ENCODE results near the gene FERMT3.

The FERMT3 gene

DNA sequence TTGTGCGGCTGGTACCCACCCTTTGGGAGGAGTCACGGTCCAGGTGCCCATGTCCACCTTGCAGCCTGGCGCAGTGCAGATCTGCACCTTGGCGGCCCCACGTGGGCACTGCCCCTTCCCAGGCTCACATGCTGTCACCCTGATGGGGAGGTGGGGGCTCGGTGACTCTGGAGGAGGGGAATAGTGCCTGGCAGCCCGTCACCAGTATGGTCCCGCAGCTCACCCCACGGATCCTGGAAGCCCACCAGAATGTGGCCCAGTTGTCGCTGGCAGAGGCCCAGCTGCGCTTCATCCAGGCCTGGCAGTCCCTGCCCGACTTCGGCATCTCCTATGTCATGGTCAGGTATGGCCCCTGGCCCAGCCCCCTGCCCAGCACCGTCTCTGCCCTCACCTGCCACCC lies 14.3 kb downstream of the FERMT3 start:
- no peak for DNase-seq (ENCODE audit: low spot score)

GRCh38 chr11:64222651-64223000 lies 16.1 kb downstream of the FERMT3 start:
- no peak for DNase-seq (ENCODE audit: low spot score)

DNA sequence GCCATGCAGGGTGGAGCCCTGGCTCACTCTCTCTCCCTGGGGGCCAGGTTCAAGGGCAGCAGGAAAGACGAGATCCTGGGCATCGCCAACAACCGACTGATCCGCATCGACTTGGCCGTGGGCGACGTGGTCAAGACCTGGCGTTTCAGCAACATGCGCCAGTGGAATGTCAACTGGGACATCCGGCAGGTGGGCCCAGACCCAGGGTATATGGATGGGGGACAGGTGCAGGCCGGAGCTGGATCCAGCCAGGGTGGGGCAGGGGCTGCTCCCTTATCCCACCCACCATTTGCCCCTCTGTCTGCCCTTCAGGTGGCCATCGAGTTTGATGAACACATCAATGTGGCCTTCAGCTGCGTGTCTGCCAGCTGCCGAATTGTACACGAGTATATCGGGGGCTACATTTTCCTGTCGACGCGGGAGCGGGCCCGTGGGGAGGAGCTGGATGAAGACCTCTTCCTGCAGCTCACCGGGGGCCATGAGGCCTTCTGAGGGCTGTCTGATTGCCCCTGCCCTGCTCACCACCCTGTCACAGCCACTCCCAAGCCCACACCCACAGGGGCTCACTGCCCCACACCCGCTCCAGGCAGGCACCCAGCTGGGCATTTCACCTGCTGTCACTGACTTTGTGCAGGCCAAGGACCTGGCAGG lies 16.6 kb downstream of the FERMT3 start:
- DNase-seq (ENCODE audit: low spot score): no peak

DNA sequence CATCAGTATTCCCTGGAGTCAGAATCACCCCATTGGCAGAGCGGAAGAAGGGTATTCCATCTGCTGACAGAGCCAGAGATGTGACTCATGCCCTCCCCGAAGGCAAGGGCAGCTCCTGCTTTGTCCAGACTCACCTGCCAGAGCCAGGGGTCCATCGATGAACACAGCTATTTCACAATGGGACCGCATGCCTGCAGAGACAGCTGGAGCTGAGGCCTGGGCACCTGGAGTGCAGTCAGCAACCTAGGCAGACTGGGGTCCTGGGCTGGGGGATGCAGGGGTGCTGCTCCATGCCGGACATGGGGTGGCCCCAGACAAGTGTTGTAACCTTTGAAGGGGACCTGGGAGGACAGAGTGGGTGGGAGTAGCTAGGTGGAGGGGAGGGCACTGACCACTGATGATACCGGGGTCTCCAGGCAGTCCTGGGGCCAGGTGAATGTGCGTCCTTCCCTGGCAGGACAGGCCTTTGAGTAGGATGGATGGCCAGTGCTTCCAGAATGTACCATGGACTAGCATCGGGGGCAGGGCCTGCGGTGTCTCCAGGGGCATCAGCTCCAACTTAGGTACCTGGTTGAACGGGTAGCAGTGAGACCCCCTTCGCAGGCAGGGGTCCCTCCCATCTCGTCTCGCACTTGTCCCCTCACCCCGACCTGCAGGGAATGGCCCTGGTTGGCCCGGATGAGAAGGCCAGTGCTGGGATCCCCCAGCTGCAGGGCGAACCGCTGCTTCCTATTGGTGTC lies 17.8 kb downstream of the FERMT3 start:
- DNase-seq (ENCODE audit: low spot score): no peak

- DNase-seq (ENCODE audit: low spot score): no peak
Measured at GRCh38 chr11:64224891-64225607, 18.5 kb downstream of the FERMT3 start.

- DNase-seq (ENCODE audit: low spot score): peak; percentile 80
Measured at GRCh38 chr11:64225608-64226506, 19.3 kb downstream of the FERMT3 start, which contains the start of the genes NUDT22 and TRPT1. TSS of gene NUDT22 (plus strand) at chr11:64226274. CDS start at chr11:64226653, 379 bp downstream. TSS of gene TRPT1 (minus strand) at chr11:64226186. CDS start at chr11:64225860, 326 bp downstream.

DNA sequence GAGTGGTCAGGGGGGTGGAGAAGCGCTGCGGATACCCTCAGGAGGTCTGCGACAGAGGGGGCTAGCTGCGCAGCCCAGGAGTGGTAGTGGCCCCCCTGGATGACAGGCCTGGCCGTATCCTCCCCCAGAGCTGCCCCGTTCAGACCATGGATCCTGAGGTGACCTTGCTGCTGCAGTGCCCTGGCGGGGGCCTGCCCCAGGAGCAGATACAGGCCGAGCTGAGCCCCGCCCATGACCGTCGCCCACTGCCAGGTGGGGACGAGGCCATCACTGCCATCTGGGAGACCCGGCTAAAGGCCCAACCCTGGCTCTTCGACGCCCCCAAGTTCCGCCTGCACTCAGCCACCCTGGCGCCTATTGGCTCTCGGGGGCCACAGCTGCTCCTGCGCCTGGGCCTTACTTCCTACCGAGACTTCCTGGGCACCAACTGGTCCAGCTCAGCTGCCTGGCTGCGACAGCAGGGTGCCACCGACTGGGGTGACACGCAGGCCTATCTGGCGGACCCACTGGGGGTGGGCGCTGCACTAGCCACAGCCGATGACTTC lies 20.1 kb downstream of the FERMT3 start:
- DNase-seq (ENCODE audit: low spot score): peak; percentile 62

- DNase-seq (ENCODE audit: low spot score): no peak
Measured at GRCh38 chr11:64227405-64227956, 21.0 kb downstream of the FERMT3 start.

- DNase-seq (ENCODE audit: low spot score): no peak
Measured at GRCh38 chr11:64229090-64229743, 22.7 kb downstream of the FERMT3 start.

DNA sequence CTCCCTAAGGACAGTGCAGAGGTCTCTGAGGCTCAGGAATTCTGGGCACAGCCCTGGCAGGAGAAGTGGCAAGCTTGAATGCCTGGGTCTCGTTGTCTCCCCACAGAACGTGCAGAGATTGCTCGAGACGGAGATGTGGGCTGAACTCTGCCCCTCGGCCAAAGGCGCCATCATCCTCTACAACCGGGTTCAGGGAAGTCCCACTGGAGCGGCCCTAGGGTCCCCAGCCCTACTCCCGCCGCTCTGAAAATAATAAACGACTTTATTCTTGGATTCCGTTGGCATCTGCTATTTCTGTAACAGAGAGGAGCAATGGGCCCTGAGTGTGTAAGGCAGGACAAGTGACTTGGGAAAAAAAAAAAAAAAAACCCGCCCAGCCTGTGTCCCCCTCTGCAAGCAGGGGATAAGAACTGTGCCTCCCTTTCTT lies 23.2 kb downstream of the FERMT3 start:
- DNase-seq (ENCODE audit: low spot score): no peak

DNA sequence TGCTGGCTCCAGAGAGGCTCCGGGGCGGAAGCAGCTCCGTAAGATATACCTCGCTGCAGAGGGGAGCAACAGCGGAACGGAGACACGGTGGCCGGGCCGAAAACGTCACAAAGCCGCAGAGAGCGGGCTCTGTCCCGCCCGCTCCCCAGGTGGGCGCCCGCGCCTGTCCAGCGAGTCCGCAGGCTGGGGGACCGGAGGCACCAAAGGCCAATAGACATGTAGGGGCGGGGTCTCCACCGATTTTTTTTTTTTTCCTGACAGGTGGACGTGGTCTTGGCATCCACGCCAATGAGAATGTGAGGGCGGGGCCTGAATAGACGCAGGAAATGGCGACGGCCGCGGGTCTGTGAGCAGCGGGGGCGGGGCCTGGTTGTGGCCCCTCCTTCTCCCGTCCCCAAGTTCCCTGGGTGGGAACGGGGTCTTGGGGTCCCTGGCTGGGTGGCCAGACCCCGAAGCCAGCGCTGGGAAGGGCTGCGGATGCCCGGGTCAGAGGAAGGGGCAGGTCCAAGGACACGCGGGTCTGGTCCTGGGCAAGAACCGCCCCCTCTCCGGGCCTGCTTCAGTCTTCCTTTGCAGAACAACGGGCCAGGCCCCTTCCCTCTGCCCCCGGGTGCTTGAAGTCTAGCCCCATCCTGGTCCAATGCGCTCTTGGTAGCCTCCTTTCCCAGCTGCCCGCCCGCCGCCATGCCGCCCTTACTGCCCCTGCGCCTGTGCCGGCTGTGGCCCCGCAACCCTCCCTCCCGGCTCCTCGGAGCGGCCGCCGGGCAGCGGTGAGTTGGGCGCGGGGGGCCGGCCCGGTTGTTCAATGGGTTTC lies 23.9 kb downstream of the FERMT3 start, which contains the start of gene DNAJC4:
Gene DNAJC4 (plus strand): TSS at position 378 of the 814 bp plus-strand sequence. CDS start 307 bp downstream, at position 685.
- DNase-seq (ENCODE audit: low spot score): peak; percentile 92

- DNase-seq (ENCODE audit: low spot score): no peak
Measured at GRCh38 chr11:64230985-64231365, 24.5 kb downstream of the FERMT3 start.

DNA sequence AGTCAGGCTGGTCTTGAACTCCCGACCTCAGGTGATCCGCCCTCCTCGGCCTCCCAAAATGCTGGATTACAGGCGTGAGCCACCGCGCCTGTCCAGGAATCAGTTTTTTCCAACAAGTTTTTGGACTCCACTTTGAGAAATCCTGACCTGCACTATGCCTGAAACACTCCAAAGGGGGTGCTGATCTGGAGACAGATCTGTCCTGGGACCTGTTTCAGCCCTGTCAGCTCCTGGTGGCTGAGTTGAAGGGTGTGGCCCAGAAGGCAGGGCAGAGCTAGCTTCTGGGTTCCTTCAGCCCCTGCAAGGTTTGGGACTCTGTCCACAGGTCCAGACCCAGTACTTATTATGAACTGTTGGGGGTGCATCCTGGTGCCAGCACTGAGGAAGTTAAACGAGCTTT lies 25.0 kb downstream of the FERMT3 start:
- DNase-seq (ENCODE audit: low spot score): no peak

DNA sequence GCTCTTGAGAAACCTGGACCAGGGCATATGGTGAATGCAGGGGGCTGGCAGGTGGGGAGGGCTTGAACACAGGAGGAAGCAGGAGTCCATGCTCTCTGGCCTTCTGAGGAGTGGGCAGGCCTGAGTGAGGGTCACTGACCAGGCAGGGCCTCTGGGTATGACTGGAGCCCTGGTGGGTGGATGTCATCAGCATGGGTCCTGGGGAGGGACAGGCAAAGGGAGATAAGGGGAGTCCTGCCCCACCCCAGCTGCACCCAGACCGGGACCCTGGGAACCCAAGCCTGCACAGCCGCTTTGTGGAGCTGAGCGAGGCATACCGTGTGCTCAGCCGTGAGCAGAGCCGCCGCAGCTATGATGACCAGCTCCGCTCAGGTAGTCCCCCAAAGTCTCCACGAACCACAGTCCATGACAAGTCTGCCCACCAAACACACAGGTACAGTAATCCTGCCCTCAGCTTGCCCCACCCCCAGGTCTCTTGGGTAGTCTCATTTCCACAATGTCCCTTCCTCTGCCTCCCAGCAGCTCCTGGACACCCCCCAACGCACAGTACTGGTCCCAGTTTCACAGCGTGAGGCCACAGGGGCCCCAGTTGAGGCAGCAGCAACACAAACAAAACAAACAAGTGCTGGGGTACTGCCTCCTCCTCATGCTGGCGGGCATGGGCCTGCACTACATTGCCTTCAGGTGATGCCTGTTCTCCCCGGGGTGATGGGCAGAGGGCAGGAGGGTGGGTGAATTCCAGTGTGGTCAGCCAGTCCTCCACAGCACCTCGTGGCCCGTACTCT lies 25.9 kb downstream of the FERMT3 start:
- no peak for DNase-seq (ENCODE audit: low spot score)

DNA sequence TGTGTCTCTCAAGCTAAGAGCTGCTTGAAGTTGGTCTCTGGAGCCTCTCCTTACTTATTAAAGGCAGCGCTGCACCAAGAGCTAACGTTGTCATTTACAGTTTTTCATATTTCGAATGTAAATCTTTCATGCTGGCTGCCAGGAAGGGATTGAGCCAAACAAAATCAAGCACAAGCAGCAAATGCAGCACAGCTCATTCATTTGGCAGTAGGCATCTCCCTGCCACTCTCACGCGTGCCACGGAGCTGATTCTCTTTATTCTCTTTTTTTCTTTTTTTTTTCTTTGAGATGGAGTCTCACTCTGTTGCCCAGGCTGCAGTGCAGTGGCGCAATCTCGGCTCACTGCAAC lies 26.4 kb downstream of the FERMT3 start:
- DNase-seq (ENCODE audit: low spot score): no peak

GRCh38 chr11:64233913-64234586 lies 27.5 kb downstream of the FERMT3 start, which contains the start of gene VEGFB:
TSS of gene VEGFB (plus strand) at chr11:64234584. CDS start at chr11:64234834, 250 bp downstream.
- peak; percentile 52 for DNase-seq (ENCODE audit: low spot score)

- peak; percentile 65 for DNase-seq (ENCODE audit: low spot score)
Measured at GRCh38 chr11:64234647-64235379, 28.3 kb downstream of the FERMT3 start.

Measured in SW480 (cell line).